GM12878 (cell line): ENCODE data around the gene GTF3A. TPM values are rescaled to one million over a fixed set of nuclear protein-coding genes. Genes with fewer than 3 reads are reported as not detected.

Experiments
- ATAC-seq: fragments of 200-7000 bp; cut with Tn5 transposase; 3 replicates; pipeline ENCODE4 v1.9.1; 2020; ENCODE audit warnings: mild to moderate bottlenecking, moderate library complexity
- BruUV-seq: library from RNA; stranded (reverse); fragments of 400-500 nt; replicated peaks from 2 replicates; lab custom pipeline; 2021; lab: Mats Ljungman, UMichigan
- CTCF ChIA-PET: fragments of 300-600 bp; sonication (Branson Sonifier 250); formaldehyde crosslinking; extraction: SDS; loops from one replicate; lab custom pipeline; 2021; ENCODE audit warnings: inconsistent platforms; lab: Yijun Ruan, JAX
- POLR2A ChIA-PET: fragments of 350-600 bp; formaldehyde crosslinking; extraction: SDS; loops from one replicate; lab custom pipeline; 2021; ENCODE audit warnings: inconsistent platforms; lab: Charles Lee
- RAD21 ChIA-PET: fragments of 300-600 bp; sonication (Branson Sonifier 250); formaldehyde crosslinking; loops from one replicate; lab custom pipeline; 2023; ENCODE audit warnings: antibody characterized with exemption; ENCODE audit not compliant: unreplicated experiment; lab: Charles Lee
- SMC1A ChIA-PET: fragments of 300-600 bp; sonication (Branson Sonifier 250); formaldehyde crosslinking; loops from one replicate; lab custom pipeline; 2023; ENCODE audit not compliant: unreplicated experiment, uncharacterized antibody; lab: Charles Lee
- DNase-seq: peaks from one replicate; pipeline ENCODE4 v3.0.0-alpha.2; 2011; ENCODE audit warnings: low read depth, low spot score
- FAIRE-seq: peaks from 3 replicates; lab custom pipeline; 2011; peaks lifted over from hg19 to GRCh38; lab: Jason Lieb, UNC
- H2AFZ ChIP-seq: 2 replicates; pipeline ENCODE4 v1.6.0; 2011; ENCODE audit warnings: low read depth, low read length, control low read depth; ENCODE audit not compliant: control insufficient read depth
- H3K27ac ChIP-seq: 2 replicates; pipeline ENCODE4 v1.5.1; 2011; ENCODE audit warnings: control low read depth; ENCODE audit not compliant: control insufficient read depth, insufficient read depth
- H3K27me3 ChIP-seq, 2 experiments: replicated peaks in 1 of 2; 2 replicates each; pipeline versions ENCODE4 v1.6.0 to v1.6.1; 2011; ENCODE audit warnings: low read length in 1 of 2; ENCODE audit not compliant: control insufficient read depth in 2 of 2, insufficient read depth in 2 of 2
- H3K36me3 ChIP-seq, 2 experiments: 2 replicates each; pipeline ENCODE4 v1.5.1; 2011; ENCODE audit warnings: low read length in 1 of 2; ENCODE audit not compliant: control insufficient read depth in 2 of 2, insufficient read depth in 2 of 2
- H3K4me1 ChIP-seq: 2 replicates; pipeline ENCODE4 v1.6.1; 2011; ENCODE audit warnings: mild to moderate bottlenecking, low read length, moderate library complexity, mixed read lengths; ENCODE audit not compliant: control insufficient read depth, insufficient read depth
- H3K4me2 ChIP-seq: 2 replicates; pipeline ENCODE4 v1.6.0; 2011; ENCODE audit warnings: control low read depth; ENCODE audit not compliant: control insufficient read depth, insufficient read depth
- H3K4me3 ChIP-seq: fragments of 200-600 bp; sonication (generic); 2 replicates; pipeline ENCODE4 v1.5.1; 2016
- H3K79me2 ChIP-seq: 2 replicates; pipeline ENCODE4 v1.6.0; 2011; ENCODE audit warnings: low read length; ENCODE audit not compliant: control insufficient read depth, insufficient read depth
- H3K9ac ChIP-seq: 2 replicates; pipeline ENCODE4 v1.8.0; 2011; ENCODE audit warnings: low read length, control low read depth, mixed read lengths; ENCODE audit not compliant: control insufficient read depth, insufficient read depth
- H3K9me3 ChIP-seq: replicated peaks from 3 replicates; pipeline ENCODE4 v1.5.1; 2011; ENCODE audit warnings: mild to moderate bottlenecking, low read length; ENCODE audit not compliant: control insufficient read depth, insufficient read depth
- H4K20me1 ChIP-seq: 2 replicates; pipeline ENCODE4 v1.6.0; 2011; ENCODE audit not compliant: control insufficient read depth, insufficient read depth
- BRCA1 ChIP-seq: IDR thresholded peaks from 2 replicates; pipeline ENCODE4 v1.6.1; 2011; ENCODE audit warnings: low read depth, low read length, improper control_type of control experiment
- CBX5 ChIP-seq: sonication (generic); IDR thresholded peaks from 2 replicates; pipeline ENCODE4 v1.6.1; 2016; ENCODE audit warnings: low read depth, moderate library complexity, mild to moderate bottlenecking, inconsistent platforms
- NBN ChIP-seq: fragments of 450-650 bp; IDR thresholded peaks from 2 replicates; pipeline ENCODE4 v1.6.1; 2016
- NR2F1 ChIP-seq: fragments of 450-650 bp; conservative IDR thresholded peaks from 2 replicates; pipeline ENCODE4 v1.6.1; 2017; ENCODE audit warnings: mild to moderate bottlenecking
- WGBS: methylation state at CpG from one replicate; pipeline ENCODE4 v1.1.6; 2016; ENCODE audit warnings: low lambda C conversion rate; ENCODE audit not compliant: insufficient replicate concordance, insufficient coverage; ENCODE audit errors: missing lambda C conversion rate; 5-methylcytosine and 5-hydroxymethylcytosine counted together
- in situ Hi-C: fragments of 300-500 bp; cut with MboI; formaldehyde crosslinking; loops from 9 replicates; pipeline ENCODE4 v1.14.3; 2018; ENCODE audit warnings: mixed read lengths
- intact Hi-C: fragments of 100-400 bp; cut with micrococcal nuclease; formaldehyde crosslinking; loops from one replicate; pipeline ENCODE4 v1.14.2; 2022; ENCODE audit not compliant: unreplicated experiment
- polyA plus RNA-seq, 11 experiments: library from polyadenylated mRNA; depleted of rRNA in 4 of 11; unstranded in 6 of 11; stranded (reverse) in 5 of 11; fragments of >200 nt; fragmentation: Nextera tagmentation in 4 of 11; fragmentation: Illumina TruSeq in 1 of 11; extraction: Ambion mirVana in 4 of 11; extraction: Trizol in 1 of 11; gene quantifications; 1 replicate in 1 of 11; 2 replicates in 10 of 11; pipeline versions ENCODE4 v1.2.1 to v1.2.3, GENCODE V29; 2011 to 2016; ENCODE audit warnings: inconsistent platforms in 2 of 11, missing spikeins in 2 of 11, low read depth in 1 of 11
- total RNA-seq, 4 experiments: library from RNA; depleted of rRNA in 3 of 4; stranded (reverse); fragments of >200 nt in 3 of 4; fragmentation: Illumina TruSeq in 1 of 4; extraction: Trizol in 1 of 4; gene quantifications; 2 replicates each; pipeline versions ENCODE4 v1.2.1 to v1.2.3, GENCODE V29; 2013 to 2021
- TF ChIP-seq, protein P1 (sequence below): IDR thresholded peaks from 2 replicates; pipeline ENCODE4 v1.6.1; 2012; ENCODE audit warnings: mild to moderate bottlenecking, low read depth, low read length
- TF ChIP-seq, protein P2 (sequence below): IDR thresholded peaks from 2 replicates; pipeline ENCODE4 v1.6.1; 2012; ENCODE audit warnings: low read depth, low read length, improper control_type of control experiment
- TF ChIP-seq, protein P3 (sequence below): fragments of 450-650 bp; IDR thresholded peaks from 2 replicates; pipeline ENCODE4 v1.6.1; 2017; ENCODE audit warnings: mild to moderate bottlenecking, moderate library complexity

The GTF3A gene
- total and polyA plus RNA-seq, 10 of the 15 experiments (the other 5 are each of a cell fraction or from before 2014, with no cell fraction given) = 74.2 to 524 (median 216) TPM

DNA sequence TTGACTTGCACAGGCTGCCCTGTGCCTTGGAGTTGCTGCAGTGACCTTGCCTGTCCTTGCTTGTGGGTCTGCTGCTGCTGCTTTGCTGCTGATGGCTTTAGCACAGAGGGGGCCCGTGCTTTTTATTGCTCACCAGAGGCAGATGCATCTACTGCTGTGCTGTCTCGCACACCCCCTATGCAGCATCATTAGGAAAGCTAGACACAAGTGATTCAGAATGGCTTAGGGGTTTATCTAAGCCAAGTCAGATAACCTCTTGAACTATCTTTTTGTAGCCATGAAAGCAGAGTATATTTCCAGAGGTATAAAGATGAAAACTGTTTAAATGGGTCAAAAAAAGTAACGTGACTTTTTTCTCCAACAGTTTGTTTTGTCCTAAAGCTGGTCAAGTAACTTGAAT, 7.8 kb downstream of the GTF3A start:
- ChIA-PET RAD21 (no interaction called here), POLR2A (no interaction called here), SMC1A (no interaction called here), CTCF (interaction anchor here (1.2 kb wide), 1 partner anchor 12 kb away, joined by 3 read pairs; no protein-coding TSS in a partner anchor)
- Histone ChIP-seq H3K27me3 (no peaks in the 10 kb centered on the region), H3K4me3 (no peak overlapping the region), H3K9me3 (no peaks in the 10 kb centered on the region), H3K9ac (no peak overlapping the region), H3K36me3 (peaks cover 21 to 39% of the 10 kb centered on the region in 2 experiments), H3K4me1 (peaks cover 2% of the 10 kb centered on the region; the same call in 1 of the 2 replicates), H3K79me2 (peaks cover 6% of the 10 kb centered on the region), H2AFZ (no peak overlapping the region), H3K4me2 (no peak overlapping the region), H3K27ac (no peak overlapping the region), H4K20me1 (peaks cover 4% of the 10 kb centered on the region; the same call in 1 of the 2 replicates)
- BruUV-seq = no TSS peak
- ATAC-seq (no peak), DNase-seq (no peak), FAIRE-seq (no peak)
- intact Hi-C loops = no loop called here
- TF ChIP-seq, protein P1, sequence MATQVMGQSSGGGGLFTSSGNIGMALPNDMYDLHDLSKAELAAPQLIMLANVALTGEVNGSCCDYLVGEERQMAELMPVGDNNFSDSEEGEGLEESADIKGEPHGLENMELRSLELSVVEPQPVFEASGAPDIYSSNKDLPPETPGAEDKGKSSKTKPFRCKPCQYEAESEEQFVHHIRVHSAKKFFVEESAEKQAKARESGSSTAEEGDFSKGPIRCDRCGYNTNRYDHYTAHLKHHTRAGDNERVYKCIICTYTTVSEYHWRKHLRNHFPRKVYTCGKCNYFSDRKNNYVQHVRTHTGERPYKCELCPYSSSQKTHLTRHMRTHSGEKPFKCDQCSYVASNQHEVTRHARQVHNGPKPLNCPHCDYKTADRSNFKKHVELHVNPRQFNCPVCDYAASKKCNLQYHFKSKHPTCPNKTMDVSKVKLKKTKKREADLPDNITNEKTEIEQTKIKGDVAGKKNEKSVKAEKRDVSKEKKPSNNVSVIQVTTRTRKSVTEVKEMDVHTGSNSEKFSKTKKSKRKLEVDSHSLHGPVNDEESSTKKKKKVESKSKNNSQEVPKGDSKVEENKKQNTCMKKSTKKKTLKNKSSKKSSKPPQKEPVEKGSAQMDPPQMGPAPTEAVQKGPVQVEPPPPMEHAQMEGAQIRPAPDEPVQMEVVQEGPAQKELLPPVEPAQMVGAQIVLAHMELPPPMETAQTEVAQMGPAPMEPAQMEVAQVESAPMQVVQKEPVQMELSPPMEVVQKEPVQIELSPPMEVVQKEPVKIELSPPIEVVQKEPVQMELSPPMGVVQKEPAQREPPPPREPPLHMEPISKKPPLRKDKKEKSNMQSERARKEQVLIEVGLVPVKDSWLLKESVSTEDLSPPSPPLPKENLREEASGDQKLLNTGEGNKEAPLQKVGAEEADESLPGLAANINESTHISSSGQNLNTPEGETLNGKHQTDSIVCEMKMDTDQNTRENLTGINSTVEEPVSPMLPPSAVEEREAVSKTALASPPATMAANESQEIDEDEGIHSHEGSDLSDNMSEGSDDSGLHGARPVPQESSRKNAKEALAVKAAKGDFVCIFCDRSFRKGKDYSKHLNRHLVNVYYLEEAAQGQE = no peak
- TF ChIP-seq, protein P2, sequence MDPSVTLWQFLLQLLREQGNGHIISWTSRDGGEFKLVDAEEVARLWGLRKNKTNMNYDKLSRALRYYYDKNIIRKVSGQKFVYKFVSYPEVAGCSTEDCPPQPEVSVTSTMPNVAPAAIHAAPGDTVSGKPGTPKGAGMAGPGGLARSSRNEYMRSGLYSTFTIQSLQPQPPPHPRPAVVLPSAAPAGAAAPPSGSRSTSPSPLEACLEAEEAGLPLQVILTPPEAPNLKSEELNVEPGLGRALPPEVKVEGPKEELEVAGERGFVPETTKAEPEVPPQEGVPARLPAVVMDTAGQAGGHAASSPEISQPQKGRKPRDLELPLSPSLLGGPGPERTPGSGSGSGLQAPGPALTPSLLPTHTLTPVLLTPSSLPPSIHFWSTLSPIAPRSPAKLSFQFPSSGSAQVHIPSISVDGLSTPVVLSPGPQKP = no peak
- TF ChIP-seq BRCA1 (no peak), NR2F1 (no peak), CBX5 (no peak), NBN (no peak)
- TF ChIP-seq, protein P3, sequence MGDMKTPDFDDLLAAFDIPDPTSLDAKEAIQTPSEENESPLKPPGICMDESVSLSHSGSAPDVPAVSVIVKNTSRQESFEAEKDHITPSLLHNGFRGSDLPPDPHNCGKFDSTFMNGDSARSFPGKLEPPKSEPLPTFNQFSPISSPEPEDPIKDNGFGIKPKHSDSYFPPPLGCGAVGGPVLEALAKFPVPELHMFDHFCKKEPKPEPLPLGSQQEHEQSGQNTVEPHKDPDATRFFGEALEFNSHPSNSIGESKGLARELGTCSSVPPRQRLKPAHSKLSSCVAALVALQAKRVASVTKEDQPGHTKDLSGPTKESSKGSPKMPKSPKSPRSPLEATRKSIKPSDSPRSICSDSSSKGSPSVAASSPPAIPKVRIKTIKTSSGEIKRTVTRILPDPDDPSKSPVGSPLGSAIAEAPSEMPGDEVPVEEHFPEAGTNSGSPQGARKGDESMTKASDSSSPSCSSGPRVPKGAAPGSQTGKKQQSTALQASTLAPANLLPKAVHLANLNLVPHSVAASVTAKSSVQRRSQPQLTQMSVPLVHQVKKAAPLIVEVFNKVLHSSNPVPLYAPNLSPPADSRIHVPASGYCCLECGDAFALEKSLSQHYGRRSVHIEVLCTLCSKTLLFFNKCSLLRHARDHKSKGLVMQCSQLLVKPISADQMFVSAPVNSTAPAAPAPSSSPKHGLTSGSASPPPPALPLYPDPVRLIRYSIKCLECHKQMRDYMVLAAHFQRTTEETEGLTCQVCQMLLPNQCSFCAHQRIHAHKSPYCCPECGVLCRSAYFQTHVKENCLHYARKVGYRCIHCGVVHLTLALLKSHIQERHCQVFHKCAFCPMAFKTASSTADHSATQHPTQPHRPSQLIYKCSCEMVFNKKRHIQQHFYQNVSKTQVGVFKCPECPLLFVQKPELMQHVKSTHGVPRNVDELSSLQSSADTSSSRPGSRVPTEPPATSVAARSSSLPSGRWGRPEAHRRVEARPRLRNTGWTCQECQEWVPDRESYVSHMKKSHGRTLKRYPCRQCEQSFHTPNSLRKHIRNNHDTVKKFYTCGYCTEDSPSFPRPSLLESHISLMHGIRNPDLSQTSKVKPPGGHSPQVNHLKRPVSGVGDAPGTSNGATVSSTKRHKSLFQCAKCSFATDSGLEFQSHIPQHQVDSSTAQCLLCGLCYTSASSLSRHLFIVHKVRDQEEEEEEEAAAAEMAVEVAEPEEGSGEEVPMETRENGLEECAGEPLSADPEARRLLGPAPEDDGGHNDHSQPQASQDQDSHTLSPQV = no peak
- 99% methylated on average over 3 of the region's 3 CpGs for WGBS
- in situ Hi-C loops = no loop called here
